ENCODE results near the gene USB1.

Gene USB1

DNA sequence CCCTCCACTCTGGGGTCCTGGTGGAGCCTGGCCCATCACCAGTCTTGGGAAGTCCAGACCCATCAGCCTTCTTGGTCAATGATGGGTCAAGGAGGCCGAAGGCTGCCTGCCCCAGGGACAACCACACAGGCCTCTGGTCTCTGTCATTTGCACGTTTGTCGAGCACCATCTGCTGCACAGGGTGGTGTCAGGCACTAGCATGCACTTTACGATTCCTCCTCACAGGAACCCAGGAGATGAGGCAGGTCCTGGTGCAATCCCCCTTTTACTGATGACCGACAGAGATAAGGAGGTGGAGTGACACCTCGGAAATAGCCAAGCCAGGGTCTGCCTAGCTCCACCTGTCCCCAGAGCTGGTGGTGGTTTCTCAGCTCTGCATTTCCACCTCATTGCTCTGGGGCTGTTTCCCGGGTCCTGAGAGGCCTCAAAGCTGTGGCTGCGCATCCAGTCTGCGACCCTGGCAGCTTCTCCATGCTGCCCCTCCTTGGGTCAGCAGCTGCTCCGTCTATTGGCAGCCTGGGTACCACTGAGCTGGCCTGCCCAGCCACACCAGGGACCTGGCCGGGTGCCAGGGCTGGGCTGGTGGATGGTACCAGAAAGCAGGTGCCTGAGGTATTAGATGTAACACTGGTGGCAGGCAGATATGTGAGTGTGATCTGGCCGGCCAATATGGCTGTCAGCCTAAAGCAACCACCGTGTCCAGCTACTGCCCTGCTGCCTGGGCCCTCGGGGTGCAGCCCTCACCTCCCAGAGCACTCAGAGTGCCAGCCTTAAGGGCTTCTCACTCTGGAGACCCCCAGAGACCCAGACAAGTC is 34.4 kb downstream of the USB1 start:
- DNase-seq (ENCODE audit: low read depth) = no peak
- no peak overlapping the region for H3K4me3 ChIP-seq (ENCODE audit: low read length)
- TF ChIP-seq, protein P1, sequence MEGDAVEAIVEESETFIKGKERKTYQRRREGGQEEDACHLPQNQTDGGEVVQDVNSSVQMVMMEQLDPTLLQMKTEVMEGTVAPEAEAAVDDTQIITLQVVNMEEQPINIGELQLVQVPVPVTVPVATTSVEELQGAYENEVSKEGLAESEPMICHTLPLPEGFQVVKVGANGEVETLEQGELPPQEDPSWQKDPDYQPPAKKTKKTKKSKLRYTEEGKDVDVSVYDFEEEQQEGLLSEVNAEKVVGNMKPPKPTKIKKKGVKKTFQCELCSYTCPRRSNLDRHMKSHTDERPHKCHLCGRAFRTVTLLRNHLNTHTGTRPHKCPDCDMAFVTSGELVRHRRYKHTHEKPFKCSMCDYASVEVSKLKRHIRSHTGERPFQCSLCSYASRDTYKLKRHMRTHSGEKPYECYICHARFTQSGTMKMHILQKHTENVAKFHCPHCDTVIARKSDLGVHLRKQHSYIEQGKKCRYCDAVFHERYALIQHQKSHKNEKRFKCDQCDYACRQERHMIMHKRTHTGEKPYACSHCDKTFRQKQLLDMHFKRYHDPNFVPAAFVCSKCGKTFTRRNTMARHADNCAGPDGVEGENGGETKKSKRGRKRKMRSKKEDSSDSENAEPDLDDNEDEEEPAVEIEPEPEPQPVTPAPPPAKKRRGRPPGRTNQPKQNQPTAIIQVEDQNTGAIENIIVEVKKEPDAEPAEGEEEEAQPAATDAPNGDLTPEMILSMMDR (conservative IDR thresholded peaks at IDR 0.05; ENCODE audit: low read depth, low read length) = no peak

DNA sequence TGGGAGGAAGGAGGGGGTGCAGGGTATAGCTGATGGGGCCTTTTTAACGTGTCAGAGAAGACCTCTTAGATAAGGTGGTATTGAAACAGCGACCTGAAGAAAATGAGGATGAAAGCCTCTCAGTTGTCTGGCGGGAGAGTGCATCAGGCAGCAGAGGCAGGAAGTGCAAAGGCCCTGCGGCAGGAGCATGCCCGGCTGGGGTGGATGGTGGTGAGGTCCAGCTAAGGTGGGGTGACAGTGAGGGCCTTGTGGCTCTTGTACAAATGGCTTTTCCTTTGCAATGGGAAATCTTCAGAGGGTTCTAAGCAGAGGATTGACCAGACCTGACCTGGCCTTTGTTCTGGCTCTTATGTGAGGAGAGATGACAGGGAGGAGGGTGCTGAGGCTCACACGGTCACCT is 35.7 kb downstream of the USB1 start:
- H3K4me3 ChIP-seq (ENCODE audit: low read length) = no peak overlapping the region
- DNase-seq (ENCODE audit: low read depth) = no peak
- TF ChIP-seq, protein P1 (conservative IDR thresholded peaks at IDR 0.05; ENCODE audit: low read depth, low read length) = no peak

DNA sequence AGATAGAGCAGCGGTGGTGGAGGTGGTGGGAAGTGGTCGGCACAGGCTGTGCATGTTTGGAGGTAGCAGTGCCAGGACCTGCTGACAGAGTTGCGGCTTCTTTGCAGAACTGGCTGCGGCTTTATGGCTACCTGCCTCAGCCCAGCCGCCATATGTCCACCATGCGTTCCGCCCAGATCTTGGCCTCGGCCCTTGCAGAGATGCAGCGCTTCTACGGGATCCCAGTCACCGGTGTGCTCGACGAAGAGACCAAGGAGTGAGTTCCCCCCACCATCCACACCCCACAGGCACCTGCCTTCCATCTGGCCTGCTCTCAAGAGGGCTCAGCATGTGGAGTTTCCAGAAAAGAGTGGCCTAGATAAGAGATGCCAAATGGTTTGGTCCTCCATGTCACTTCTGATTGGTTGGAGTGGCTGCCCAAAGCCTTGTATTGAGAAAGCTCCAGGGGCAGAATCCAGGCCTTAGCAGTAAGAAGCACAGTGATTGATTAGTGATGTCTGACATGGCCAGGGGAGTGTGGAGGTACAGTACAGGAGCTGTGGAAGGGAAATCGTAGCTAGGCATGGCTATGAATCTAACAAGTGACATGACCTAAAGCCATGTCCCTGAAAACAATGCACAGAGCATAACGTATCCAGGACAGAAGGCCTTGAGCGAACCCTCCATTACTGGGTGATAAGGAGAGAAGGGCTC is 36.3 kb downstream of the USB1 start:
- TF ChIP-seq, protein P1 (conservative IDR thresholded peaks at IDR 0.05; ENCODE audit: low read depth, low read length) = no peak
- no peak overlapping the region for H3K4me3 ChIP-seq (ENCODE audit: low read length)
- no peak for DNase-seq (ENCODE audit: low read depth)

DNA sequence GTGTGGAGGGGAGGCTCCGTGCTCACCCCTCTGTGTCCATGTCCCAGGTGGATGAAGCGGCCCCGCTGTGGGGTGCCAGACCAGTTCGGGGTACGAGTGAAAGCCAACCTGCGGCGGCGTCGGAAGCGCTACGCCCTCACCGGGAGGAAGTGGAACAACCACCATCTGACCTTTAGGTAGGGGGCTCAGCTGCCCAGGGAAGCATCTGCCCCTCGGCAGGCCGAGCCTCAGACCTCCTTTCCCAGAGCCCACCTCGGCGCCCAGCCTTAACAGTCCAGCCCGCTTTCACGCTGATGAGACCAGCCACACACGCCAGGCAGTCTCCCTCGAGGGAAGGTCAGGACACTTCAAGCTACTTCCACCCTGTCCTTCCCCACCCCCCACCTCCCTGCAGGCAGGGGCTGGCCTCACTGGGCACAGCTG is 37.0 kb downstream of the USB1 start:
- H3K4me3 ChIP-seq (ENCODE audit: low read length) = no peak overlapping the region
- no peak for DNase-seq (ENCODE audit: low read depth)
- TF ChIP-seq, protein P1 (conservative IDR thresholded peaks at IDR 0.05; ENCODE audit: low read depth, low read length) = no peak

DNA sequence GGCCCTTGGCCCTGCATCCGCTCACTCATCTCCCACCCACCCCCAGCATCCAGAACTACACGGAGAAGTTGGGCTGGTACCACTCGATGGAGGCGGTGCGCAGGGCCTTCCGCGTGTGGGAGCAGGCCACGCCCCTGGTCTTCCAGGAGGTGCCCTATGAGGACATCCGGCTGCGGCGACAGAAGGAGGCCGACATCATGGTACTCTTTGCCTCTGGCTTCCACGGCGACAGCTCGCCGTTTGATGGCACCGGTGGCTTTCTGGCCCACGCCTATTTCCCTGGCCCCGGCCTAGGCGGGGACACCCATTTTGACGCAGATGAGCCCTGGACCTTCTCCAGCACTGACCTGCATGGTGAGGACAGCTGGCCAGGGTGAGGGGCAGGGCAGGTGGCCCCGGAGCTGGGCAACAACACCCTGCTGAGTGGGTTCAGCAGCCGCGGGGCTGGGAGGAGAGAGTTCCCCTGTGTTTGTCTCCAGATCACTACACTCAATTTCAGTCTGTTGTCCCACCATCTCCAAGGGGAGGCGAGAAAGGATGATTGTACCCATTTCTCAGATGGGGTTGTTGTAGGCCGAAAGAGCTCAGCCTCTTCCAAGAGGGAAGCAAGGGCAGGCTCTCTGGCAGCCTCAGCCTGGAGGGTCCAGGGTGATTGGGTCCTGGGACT is 38.8 kb downstream of the USB1 start:
- TF ChIP-seq, protein P1 (conservative IDR thresholded peaks at IDR 0.05; ENCODE audit: low read depth, low read length) = no peak
- DNase-seq (ENCODE audit: low read depth) = no peak
- H3K4me3 ChIP-seq (ENCODE audit: low read length) = no peak overlapping the region

DNA sequence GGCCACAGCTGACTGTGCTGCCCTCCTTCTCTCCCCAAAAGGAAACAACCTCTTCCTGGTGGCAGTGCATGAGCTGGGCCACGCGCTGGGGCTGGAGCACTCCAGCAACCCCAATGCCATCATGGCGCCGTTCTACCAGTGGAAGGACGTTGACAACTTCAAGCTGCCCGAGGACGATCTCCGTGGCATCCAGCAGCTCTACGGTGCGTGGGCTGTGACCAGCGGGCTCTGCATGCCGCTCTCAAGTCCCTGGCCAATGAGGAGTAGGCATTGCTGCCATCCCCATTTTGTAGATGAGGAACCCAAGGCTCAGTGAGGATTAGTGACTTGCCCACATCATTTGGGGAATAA is 39.3 kb downstream of the USB1 start:
- H3K4me3 ChIP-seq (ENCODE audit: low read length) = no peak overlapping the region
- no peak for DNase-seq (ENCODE audit: low read depth)
- TF ChIP-seq, protein P1 (conservative IDR thresholded peaks at IDR 0.05; ENCODE audit: low read depth, low read length) = no peak
